SH-SY5Y (cell line): Measurements from ENCODE around the gene ADAMTS14.

Source experiments
- GATA2 ChIP-seq: IDR thresholded peaks from 2 replicates; pipeline ENCODE4 v1.6.1; 2011; ENCODE audit warnings: mild to moderate bottlenecking, low read depth, low read length
- GATA3 ChIP-seq: IDR thresholded peaks from 2 replicates; pipeline ENCODE4 v1.6.1; 2011; ENCODE audit warnings: low read depth, mild to moderate bottlenecking, low read length, moderate library complexity

- TF ChIP-seq GATA2, result no peak
- TF ChIP-seq GATA3, result no peak
Measured at GRCh38 chr10:70660722-70661121, 11.6 kb upstream of the ADAMTS14 start.
